Brain microvascular endothelial cell (primary cell): ENCODE data around the gene THBS2.
"Not testable (repeated sequence)": the region's sequence is repeated elsewhere in the genome, so short reads cannot be mapped to it uniquely, and the experiment has no call there.

ENCODE experiments used
- DNase-seq: peaks from one replicate; pipeline ENCODE4 v3.0.0-alpha.2; 2020
- H3K27ac ChIP-seq: fragments of 250-450 bp; sonication (Bioruptor Pico); 2 replicates; pipeline ENCODE4 v1.5.1; 2020; ENCODE audit warnings: mild to moderate bottlenecking, moderate library complexity
- H3K27me3 ChIP-seq: fragments of 250-450 bp; sonication (Bioruptor Pico); replicated peaks from 2 replicates; pipeline ENCODE4 v1.5.1; 2020; ENCODE audit warnings: mild to moderate bottlenecking
- H3K36me3 ChIP-seq: fragments of 250-450 bp; sonication (Bioruptor Pico); replicated peaks from 2 replicates; pipeline ENCODE4 v1.5.1; 2020; ENCODE audit warnings: mild to moderate bottlenecking
- H3K4me3 ChIP-seq: 2 replicates; pipeline ENCODE4 v1.5.1; 2011; ENCODE audit warnings: low read depth, mild to moderate bottlenecking, control low read depth, low read length, moderate library complexity
- in situ Hi-C: cut with HindIII; loops from 2 replicates; pipeline ENCODE4 v1.10.0; 2017; ENCODE audit warnings: low sequenced_read_pairs, low pct_ligation_motif_present
- TF ChIP-seq, protein P1 (sequence below): IDR thresholded peaks from 2 replicates; pipeline ENCODE4 v1.5.1; 2011; ENCODE audit warnings: low read depth, mild to moderate bottlenecking, moderate library complexity, low read length, control low read depth, inconsistent platforms; ENCODE audit errors: missing control alignments

THBS2 gene

DNA sequence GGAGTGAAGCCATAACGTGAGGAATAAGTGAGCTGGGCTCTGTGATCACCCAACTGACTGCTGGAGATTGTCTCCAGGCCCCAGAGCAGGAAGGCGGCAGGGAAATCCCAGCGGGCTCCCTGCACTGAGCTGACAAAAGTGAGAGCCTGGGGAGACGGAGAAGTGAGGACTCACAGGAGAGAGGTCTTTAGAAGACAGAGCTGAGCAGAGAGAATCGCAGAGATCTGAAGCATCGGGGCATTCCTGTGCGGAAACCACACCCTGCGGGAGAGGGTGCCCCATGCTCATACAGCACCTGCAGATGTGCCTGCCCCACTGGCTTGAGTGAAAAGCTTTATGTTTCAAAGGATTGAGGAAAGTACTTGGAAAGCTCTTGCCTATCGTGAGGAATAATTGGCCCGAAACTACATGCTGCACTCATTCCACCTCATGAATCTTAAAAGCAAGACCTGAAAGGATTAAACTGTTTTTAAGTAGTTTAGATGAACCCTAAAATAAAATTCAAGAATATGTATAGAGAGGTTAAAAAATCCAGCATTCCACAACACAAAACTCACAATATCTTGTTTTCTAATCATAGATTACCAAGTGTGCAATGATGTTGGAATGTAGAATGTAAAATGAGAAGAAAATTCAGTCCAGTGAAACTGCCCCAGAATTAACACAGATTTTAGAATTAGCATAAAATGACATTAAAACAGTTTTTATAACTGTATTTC is 17.7 kb upstream of the THBS2 start:
- in situ Hi-C loops: no loop called here
- DNase-seq: no peak
- no peaks in the 10 kb centered on the region for H3K27me3 ChIP-seq
- TF ChIP-seq, protein P1, sequence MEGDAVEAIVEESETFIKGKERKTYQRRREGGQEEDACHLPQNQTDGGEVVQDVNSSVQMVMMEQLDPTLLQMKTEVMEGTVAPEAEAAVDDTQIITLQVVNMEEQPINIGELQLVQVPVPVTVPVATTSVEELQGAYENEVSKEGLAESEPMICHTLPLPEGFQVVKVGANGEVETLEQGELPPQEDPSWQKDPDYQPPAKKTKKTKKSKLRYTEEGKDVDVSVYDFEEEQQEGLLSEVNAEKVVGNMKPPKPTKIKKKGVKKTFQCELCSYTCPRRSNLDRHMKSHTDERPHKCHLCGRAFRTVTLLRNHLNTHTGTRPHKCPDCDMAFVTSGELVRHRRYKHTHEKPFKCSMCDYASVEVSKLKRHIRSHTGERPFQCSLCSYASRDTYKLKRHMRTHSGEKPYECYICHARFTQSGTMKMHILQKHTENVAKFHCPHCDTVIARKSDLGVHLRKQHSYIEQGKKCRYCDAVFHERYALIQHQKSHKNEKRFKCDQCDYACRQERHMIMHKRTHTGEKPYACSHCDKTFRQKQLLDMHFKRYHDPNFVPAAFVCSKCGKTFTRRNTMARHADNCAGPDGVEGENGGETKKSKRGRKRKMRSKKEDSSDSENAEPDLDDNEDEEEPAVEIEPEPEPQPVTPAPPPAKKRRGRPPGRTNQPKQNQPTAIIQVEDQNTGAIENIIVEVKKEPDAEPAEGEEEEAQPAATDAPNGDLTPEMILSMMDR: no peak
- no peak overlapping the region for H3K4me3 ChIP-seq
- no peaks in the 10 kb centered on the region for H3K36me3 ChIP-seq
- no peak overlapping the region for H3K27ac ChIP-seq

DNA sequence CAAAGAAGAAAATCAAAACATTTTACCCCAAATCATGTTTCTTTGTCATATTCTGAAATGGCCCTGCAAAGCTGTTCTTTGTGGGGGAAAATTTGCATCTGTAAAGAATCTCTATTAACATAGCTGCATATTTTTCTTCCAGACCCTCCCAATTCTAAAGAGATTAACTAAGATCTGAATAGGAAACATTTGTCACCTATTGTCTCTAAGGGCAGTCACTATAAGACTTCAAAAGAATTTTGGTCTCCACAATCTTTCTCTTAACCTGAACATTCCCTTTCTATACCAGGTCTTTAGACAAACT is 16.4 kb upstream of the THBS2 start:
- H3K27me3 ChIP-seq, DNase-seq, in situ Hi-C loops, H3K27ac ChIP-seq, H3K4me3 ChIP-seq, H3K36me3 ChIP-seq: not testable (repeated sequence)

DNA sequence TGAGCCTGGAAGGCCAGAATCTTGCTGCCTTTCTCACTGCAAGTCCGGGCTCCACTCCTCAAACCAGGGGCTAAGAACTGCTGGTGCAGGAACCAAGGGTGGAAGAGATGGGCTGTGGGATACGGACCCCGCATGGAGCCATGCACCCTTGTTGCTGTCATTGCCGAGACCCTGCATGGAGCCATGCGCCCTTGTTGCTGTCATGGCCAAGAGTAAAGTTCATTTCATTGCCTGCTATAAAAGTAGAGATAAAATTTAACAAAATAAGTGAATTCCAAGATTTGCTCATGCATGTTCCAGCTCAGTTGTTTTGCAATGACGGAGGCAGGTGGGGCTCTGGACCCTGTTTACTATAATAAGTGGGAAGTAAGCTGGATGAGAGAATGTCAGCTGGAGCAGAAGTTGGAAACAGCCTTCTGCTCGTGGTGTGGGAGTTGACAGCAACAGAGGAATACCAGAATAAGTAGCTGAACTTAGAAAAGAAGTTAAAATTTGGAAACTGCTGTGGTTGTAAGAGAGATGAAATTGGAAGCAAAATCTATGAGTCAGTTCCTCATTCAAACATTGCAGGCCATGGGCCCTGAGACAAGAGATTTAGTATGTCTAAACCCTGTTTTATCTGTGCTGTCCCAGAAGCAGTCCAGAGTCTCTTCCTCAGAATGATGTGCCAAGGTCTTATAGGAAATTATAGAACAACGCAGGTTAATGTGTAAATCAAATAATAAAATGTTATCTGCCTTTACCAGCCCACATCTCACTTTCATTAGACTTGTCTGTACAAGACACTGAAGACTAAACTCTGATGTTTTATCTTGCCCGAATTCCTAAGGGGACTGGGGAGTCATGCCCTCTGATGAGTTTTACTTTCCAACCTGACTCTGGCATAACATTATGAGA is 15.8 kb upstream of the THBS2 start:
- no peak overlapping the region for H3K27ac ChIP-seq
- TF ChIP-seq, protein P1: no peak
- no peaks in the 10 kb centered on the region for H3K27me3 ChIP-seq
- in situ Hi-C loops: no loop called here
- no peak overlapping the region for H3K4me3 ChIP-seq
- DNase-seq: no peak
- H3K36me3 ChIP-seq: no peaks in the 10 kb centered on the region

DNA sequence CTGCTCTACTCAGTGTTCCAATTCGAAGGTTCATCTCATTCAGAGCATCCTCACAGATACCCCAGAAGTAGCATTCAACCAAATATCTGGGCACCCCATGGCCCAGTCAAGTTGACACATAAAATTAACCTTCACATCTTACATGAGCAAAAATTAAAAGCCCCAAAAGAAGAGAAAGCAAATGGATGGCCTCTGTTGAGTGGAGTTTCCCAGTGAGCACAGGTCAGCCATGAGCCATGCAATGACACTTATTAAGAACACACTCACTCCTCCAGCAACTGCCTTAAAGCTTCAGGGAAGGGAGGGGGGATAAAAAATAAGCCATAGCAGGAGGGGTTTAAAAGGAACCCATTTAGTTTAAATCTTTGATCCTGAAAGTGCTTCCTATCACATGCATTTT is 14.6 kb upstream of the THBS2 start:
- no peaks in the 10 kb centered on the region for H3K36me3 ChIP-seq
- in situ Hi-C loops: no loop called here
- H3K4me3 ChIP-seq: no peak overlapping the region
- no peak for DNase-seq
- no peak overlapping the region for H3K27ac ChIP-seq
- TF ChIP-seq, protein P1: no peak
- H3K27me3 ChIP-seq: no peaks in the 10 kb centered on the region

DNA sequence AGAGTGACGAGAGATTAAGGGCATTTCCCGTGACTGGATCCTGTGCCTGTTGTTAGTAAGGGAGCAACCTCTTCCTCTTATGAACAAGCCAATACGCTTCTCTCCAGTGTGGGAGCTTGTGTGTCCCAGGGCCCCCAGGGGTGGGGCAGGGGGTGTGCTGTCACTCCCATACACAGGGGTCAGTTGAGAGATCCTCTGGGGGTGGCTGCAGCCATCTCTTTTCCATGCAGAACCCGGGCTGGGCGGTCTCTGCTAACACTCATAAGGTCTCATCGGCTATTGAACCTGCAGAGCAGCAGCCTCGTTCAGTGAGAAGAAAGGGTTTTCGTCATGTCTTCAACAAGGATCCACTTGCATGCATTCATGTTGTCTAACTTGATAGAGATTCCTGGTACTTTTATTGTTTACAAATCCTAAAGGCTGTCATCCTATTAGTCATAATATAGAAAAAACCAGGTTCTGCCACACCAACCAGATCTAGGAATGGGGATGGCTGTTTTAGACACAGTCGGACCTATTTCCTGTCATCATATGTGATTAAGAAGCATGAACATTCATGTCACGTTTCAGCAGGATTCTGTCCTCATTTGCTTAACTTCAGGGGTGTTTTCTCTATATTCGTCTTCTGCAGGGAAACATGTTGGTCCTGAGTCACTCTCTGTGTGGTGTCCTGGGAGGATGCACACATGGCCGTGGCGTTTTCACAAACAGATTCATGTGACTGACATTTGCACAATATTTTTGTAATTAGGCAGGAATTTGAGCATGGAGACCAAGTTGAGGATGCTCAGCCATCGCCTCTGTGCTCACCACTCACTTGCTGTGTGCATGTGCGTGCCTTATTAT is 13.3 kb upstream of the THBS2 start:
- Histone ChIP-seq H3K27me3 (no peaks in the 10 kb centered on the region), H3K36me3 (no peaks in the 10 kb centered on the region), H3K4me3 (no peak overlapping the region), H3K27ac (no peak overlapping the region)
- no peak for DNase-seq
- in situ Hi-C loops: no loop called here
- TF ChIP-seq, protein P1: no peak

DNA sequence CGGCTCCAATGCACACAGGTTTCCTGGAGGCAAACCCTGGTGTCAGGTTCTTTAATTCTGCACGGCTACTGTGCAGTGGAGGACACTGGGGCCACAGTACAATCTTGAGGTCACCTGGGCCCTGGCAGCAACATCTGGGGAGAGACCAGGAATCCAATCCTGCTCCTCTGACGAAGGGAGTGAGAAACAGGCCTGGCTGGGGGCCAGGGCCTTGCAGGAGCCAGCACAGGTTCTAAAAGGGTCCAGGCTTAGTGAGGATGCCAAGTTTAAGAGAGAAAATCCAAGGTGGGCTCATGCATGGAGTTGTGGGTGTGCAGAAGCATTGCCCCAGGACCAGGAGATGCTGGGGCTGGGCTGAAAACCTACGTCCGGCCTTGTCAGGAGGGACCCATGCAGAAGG is 12.6 kb upstream of the THBS2 start:
- DNase-seq: no peak
- TF ChIP-seq, protein P1: no peak
- in situ Hi-C loops: no loop called here

More for the DNA sequence above, 12.6 kb upstream of the THBS2 start:
- Histone ChIP-seq H3K4me3 (no peak overlapping the region), H3K27me3 (no peaks in the 10 kb centered on the region), H3K27ac (no peak overlapping the region), H3K36me3 (no peaks in the 10 kb centered on the region)
